Cardiac muscle cell (in vitro differentiated cells and primary cell): ENCODE data around the gene PLEKHF1. TPM values are rescaled to one million over a fixed set of nuclear protein-coding genes. Genes with fewer than 3 reads are reported as not detected.
"Not testable (repeated sequence)": the region's sequence is repeated elsewhere in the genome, so short reads cannot be mapped to it uniquely, and the experiment has no call there.

ENCODE experiments used
- DNase-seq, 2 donors: peaks; one replicate each; pipeline versions ENCODE4 v3.0.0 to v3.0.0-alpha.2; 2010 to 2017; ENCODE audit warnings: low read depth in 1 of 2, low spot score in 1 of 2
- H3K27ac ChIP-seq: fragments of 200-600 bp; sonication (generic); 2 replicates; pipeline ENCODE4 v1.5.1; 2016
- H3K27me3 ChIP-seq: fragments of 200-600 bp; sonication (generic); 2 replicates; pipeline ENCODE4 v1.6.0; 2016; ENCODE audit warnings: control low read depth
- H3K36me3 ChIP-seq: fragments of 200-600 bp; sonication (generic); 2 replicates; pipeline ENCODE4 v1.5.1; 2016; ENCODE audit warnings: control low read depth
- H3K4me1 ChIP-seq: fragments of 200-600 bp; sonication (generic); 2 replicates; pipeline ENCODE4 v1.8.1; 2017; ENCODE audit warnings: low read depth, mild to moderate bottlenecking, mixed run types
- H3K4me3 ChIP-seq: fragments of 200-600 bp; sonication (generic); 2 replicates; pipeline ENCODE4 v1.5.1; 2016; ENCODE audit warnings: mild to moderate bottlenecking
- H3K9me3 ChIP-seq: fragments of 200-600 bp; sonication (generic); 2 replicates; pipeline ENCODE4 v1.5.1; 2017; ENCODE audit warnings: low read depth, mild to moderate bottlenecking, control low read depth
- CTCF ChIP-seq: IDR thresholded peaks from 2 replicates; pipeline ENCODE4 v1.5.1; 2012; ENCODE audit warnings: low read depth, mild to moderate bottlenecking, low read length
- polyA plus RNA-seq: library from polyadenylated mRNA; unstranded; fragments of >200 nt; fragmentation: Nextera tagmentation; extraction: Ambion mirVana; gene quantifications from 2 replicates; pipeline ENCODE4 v1.2.1, GENCODE V29; 2016
- total RNA-seq: library from RNA; depleted of rRNA; stranded (reverse); fragments of >200 nt; gene quantifications from 2 replicates; pipeline ENCODE4 v1.2.3, GENCODE V29; 2016

Gene PLEKHF1
- total and polyA plus RNA-seq, 2 experiments from 2014 or later: 2.3 to 3.0 TPM

- Histone ChIP-seq H3K4me3 (no peak overlapping the region), H3K9me3 (no peaks in the 10 kb centered on the region), H3K36me3 (no peaks in the 10 kb centered on the region), H3K27ac (no peak overlapping the region), H3K27me3 (no peaks in the 10 kb centered on the region), H3K4me1 (no peaks in the 10 kb centered on the region)
- no peak for DNase-seq
- TF ChIP-seq CTCF: no peak
Measured at GRCh38 chr19:29625186-29625651, 40.0 kb upstream of the PLEKHF1 start.

- Histone ChIP-seq H3K27me3 (no peaks in the 10 kb centered on the region), H3K4me3 (no peak overlapping the region), H3K27ac (no peak overlapping the region), H3K9me3 (no peaks in the 10 kb centered on the region), H3K36me3 (no peaks in the 10 kb centered on the region), H3K4me1 (no peaks in the 10 kb centered on the region)
- no peak for DNase-seq
- TF ChIP-seq CTCF: no peak
Measured at GRCh38 chr19:29626386-29626785, 38.9 kb upstream of the PLEKHF1 start.

GRCh38 chr19:29626832-29627231 lies 38.4 kb upstream of the PLEKHF1 start:
- not testable (repeated sequence) for DNase-seq, H3K36me3 ChIP-seq, H3K27me3 ChIP-seq, H3K4me1 ChIP-seq, H3K4me3 ChIP-seq, H3K9me3 ChIP-seq, H3K27ac ChIP-seq

GRCh38 chr19:29628661-29629385 lies 36.4 kb upstream of the PLEKHF1 start:
- H3K36me3 ChIP-seq: no peaks in the 10 kb centered on the region
- no peaks in the 10 kb centered on the region for H3K27me3 ChIP-seq
- no peak for DNase-seq
- TF ChIP-seq CTCF: no peak
- no peak overlapping the region for H3K4me3 ChIP-seq
- no peak overlapping the region for H3K27ac ChIP-seq
- H3K9me3 ChIP-seq: no peaks in the 10 kb centered on the region
- H3K4me1 ChIP-seq: peaks cover 6% of the 10 kb centered on the region

- H3K27ac ChIP-seq: no peak overlapping the region
- H3K4me3 ChIP-seq: no peak overlapping the region
- no peak for DNase-seq
- H3K4me1 ChIP-seq: peaks cover 6% of the 10 kb centered on the region
- H3K36me3 ChIP-seq: no peaks in the 10 kb centered on the region
- no peaks in the 10 kb centered on the region for H3K27me3 ChIP-seq
- H3K9me3 ChIP-seq: no peaks in the 10 kb centered on the region
- no peak for TF ChIP-seq CTCF
Measured at GRCh38 chr19:29629836-29630534, 35.3 kb upstream of the PLEKHF1 start.

GRCh38 chr19:29630655-29631054 lies 34.6 kb upstream of the PLEKHF1 start:
- peaks cover 6% of the 10 kb centered on the region for H3K4me1 ChIP-seq
- DNase-seq: no peak
- TF ChIP-seq CTCF: no peak
- H3K27me3 ChIP-seq: no peaks in the 10 kb centered on the region
- no peaks in the 10 kb centered on the region for H3K9me3 ChIP-seq
- H3K4me3 ChIP-seq: no peak overlapping the region
- no peak overlapping the region for H3K27ac ChIP-seq
- no peaks in the 10 kb centered on the region for H3K36me3 ChIP-seq
